ENCODE results near the gene RNF112. TPM values are rescaled to one million over a fixed set of nuclear protein-coding genes. Genes with fewer than 3 reads are reported as not detected.
A peak's percentile ranks its signal among the peaks of the same experiment; 100 is the strongest.

RNF112 gene
- total RNA-seq, 1 donor from 2014 or later, result 1.6 TPM

- no peak for DNase-seq
- Histone ChIP-seq H3K27me3 (ENCODE audit: low read depth) (peaks cover 16% of the 10 kb centered on the region), H3K4me1 (no peaks in the 10 kb centered on the region), H3K36me3 (no peaks in the 10 kb centered on the region), H3K9me3 (replicated peaks) (no peaks in the 10 kb centered on the region), H3K27ac (replicated peaks) (peak overlapping the region; percentile 36), H3K4me3 (no peak overlapping the region)
- no peak for TF ChIP-seq CTCF (IDR thresholded peaks at IDR 0.05; ENCODE audit: borderline replicate concordance)
- intact Hi-C loops (cut with micrococcal nuclease), result no loop called here
Observed at GRCh38 chr17:19464031-19465026, 53.3 kb downstream of the RNF112 start.

Other genes with a start within 250 kb of the RNF112 start
- 71.7 TPM for gene EPN2, start 173.9 kb upstream of the RNF112 start, total RNA-seq
- gene B9D1, start 48.5 kb upstream of the RNF112 start, total RNA-seq, result 8.8 TPM
- gene MAPK7, start 32.7 kb upstream of the RNF112 start, total RNA-seq, result 11.4 TPM
- gene MFAP4, start 24.0 kb upstream of the RNF112 start, total RNA-seq, result 65.6 TPM
- 12.9 TPM for gene SLC47A1, start 122.6 kb downstream of the RNF112 start, total RNA-seq
- 65.2 TPM for gene ALDH3A2, start 237.5 kb downstream of the RNF112 start, total RNA-seq